CD4-positive, alpha-beta T cell (primary cell): Measurements from ENCODE around the gene REG3A. TPM values are rescaled to one million over a fixed set of nuclear protein-coding genes. Genes with fewer than 3 reads are reported as not detected.

Experiments
- ATAC-seq: fragments of 200-7000 bp; cut with Tn5 transposase; one replicate; pipeline ENCODE4 v1.10.0; 2022; ENCODE audit warnings: mild to moderate bottlenecking; ENCODE audit not compliant: poor library complexity
- CTCF ChIA-PET: fragments of 350-600 bp; sonication (Branson Sonifier 250); formaldehyde crosslinking; loops from one replicate; lab custom pipeline; 2021; ENCODE audit warnings: antibody characterized with exemption, inconsistent platforms; lab: Charles Lee
- POLR2A ChIA-PET: fragments of 350-600 bp; sonication (Branson Sonifier 250); formaldehyde crosslinking; loops from one replicate; lab custom pipeline; 2021; ENCODE audit warnings: antibody characterized with exemption, inconsistent platforms; lab: Charles Lee
- DNase-seq, 14 experiments: peaks; one replicate each; pipeline ENCODE4 v3.0.0-alpha.2; 2013 to 2020; ENCODE audit warnings: mixed read lengths in 2 of 14
- H3K27ac ChIP-seq, 2 donors: one replicate each; pipeline versions ENCODE4 v1.5.1 to v1.7.0; 2013; ENCODE audit warnings: low read length in 2 of 2, low read depth in 1 of 2, mild to moderate bottlenecking in 1 of 2
- H3K27me3 ChIP-seq, 2 experiments: 1 replicate in 1 of 2; 2 replicates in 1 of 2; pipeline versions ENCODE4 v1.6.1 to v1.7.0; 2013; ENCODE audit warnings: low read length in 2 of 2, control low read depth in 1 of 2, mild to moderate bottlenecking in 1 of 2, moderate library complexity in 1 of 2; ENCODE audit not compliant: insufficient read depth in 2 of 2, control insufficient read depth in 1 of 2
- H3K36me3 ChIP-seq: one replicate; pipeline ENCODE4 v1.6.1; 2013; ENCODE audit warnings: low read length, control low read depth; ENCODE audit not compliant: insufficient read depth
- H3K4me1 ChIP-seq: one replicate; pipeline ENCODE4 v1.6.1; 2013; ENCODE audit warnings: low read length, control low read depth; ENCODE audit not compliant: insufficient read depth
- H3K4me3 ChIP-seq: one replicate; pipeline ENCODE4 v1.5.1; 2013; ENCODE audit warnings: mild to moderate bottlenecking, low read length, moderate library complexity
- H3K9me3 ChIP-seq, 2 experiments: 1 replicate in 1 of 2; 2 replicates in 1 of 2; pipeline versions ENCODE4 v1.6.1 to v1.7.0; 2013; ENCODE audit warnings: low read length in 2 of 2, mild to moderate bottlenecking in 2 of 2, control low read depth in 1 of 2, moderate library complexity in 1 of 2; ENCODE audit not compliant: control insufficient read depth in 1 of 2, insufficient read depth in 1 of 2
- H3K27ac Mint-ChIP-seq: one replicate; pipeline ENCODE4 v1.8.0; 2020; ENCODE audit warnings: mixed read lengths
- H3K27me3 Mint-ChIP-seq: one replicate; pipeline ENCODE4 v1.8.0; 2021; ENCODE audit warnings: mixed read lengths
- H3K36me3 Mint-ChIP-seq: one replicate; pipeline ENCODE4 v1.8.0; 2021; ENCODE audit warnings: low read depth, mixed read lengths
- H3K4me1 Mint-ChIP-seq: one replicate; pipeline ENCODE4 v1.8.0; 2021; ENCODE audit warnings: low read depth, mixed read lengths
- H3K4me3 Mint-ChIP-seq: one replicate; pipeline ENCODE4 v1.8.0; 2020; ENCODE audit warnings: mild to moderate bottlenecking, mixed read lengths
- H3K9me3 Mint-ChIP-seq: one replicate; pipeline ENCODE4 v1.8.0; 2020; ENCODE audit warnings: mixed read lengths
- CTCF ChIP-seq: fragments of 200-600 bp; IDR thresholded peaks from one replicate; pipeline ENCODE4 v1.8.0; 2022; ENCODE audit warnings: antibody characterized with exemption, mild to moderate bottlenecking
- intact Hi-C, 2 experiments: fragments of 100-400 bp; cut with DNase I in 1 of 2; cut with micrococcal nuclease in 1 of 2; formaldehyde crosslinking; loops; one replicate each; pipeline versions ENCODE4 v1.15.1 to v1.9.0; 2023 to 2025; cut with DNase I, micrococcal nuclease
- total RNA-seq, 174 experiments: library from RNA in 2 of 174; stranded (reverse) in 2 of 174; gene quantifications; one replicate each; pipeline ENCODE4 v1.2.3 and lab custom pipeline; 2021 to 2026

Gene REG3A
- total RNA-seq, 2 experiments from 2014 or later = not detected

GRCh38 chr2:79124907-79125720, 34.4 kb downstream of the REG3A start:
- Histone ChIP-seq H3K27me3 (no peaks in the 10 kb centered on the region), H3K9me3 (no peaks in the 10 kb centered on the region), H3K4me1 (no peaks in the 10 kb centered on the region), H3K36me3 (no peaks in the 10 kb centered on the region), H3K4me3 (no peak overlapping the region), H3K27ac (no peak overlapping the region)
- Mint-ChIP-seq H3K4me3 (no peak overlapping the region), H3K36me3 (no peaks in the 10 kb centered on the region), H3K27me3 (no peaks in the 10 kb centered on the region), H3K4me1 (no peaks in the 10 kb centered on the region), H3K27ac (no peak overlapping the region), H3K9me3 (no peaks in the 10 kb centered on the region)
- ChIA-PET POLR2A (no interaction called here), CTCF (no interaction called here)
- no peak for TF ChIP-seq CTCF
- no peak for ATAC-seq
- no peak for DNase-seq
- intact Hi-C loops = no loop called here

GRCh38 chr2:79122676-79123075, 36.9 kb downstream of the REG3A start:
- no peak overlapping the region for H3K27ac ChIP-seq
- no peaks in the 10 kb centered on the region for H3K9me3 ChIP-seq
- no peaks in the 10 kb centered on the region for H3K27me3 ChIP-seq
- H3K27me3 Mint-ChIP-seq = no peaks in the 10 kb centered on the region
- H3K4me3 Mint-ChIP-seq = no peak overlapping the region
- no peak for DNase-seq
- ChIA-PET POLR2A (no interaction called here), CTCF (no interaction called here)
- no peak overlapping the region for H3K4me3 ChIP-seq
- peaks cover 4% of the 10 kb centered on the region for H3K9me3 Mint-ChIP-seq
- no peak for ATAC-seq
- no peaks in the 10 kb centered on the region for H3K36me3 Mint-ChIP-seq
- TF ChIP-seq CTCF = no peak
- no peak overlapping the region for H3K27ac Mint-ChIP-seq
- H3K4me1 ChIP-seq = no peaks in the 10 kb centered on the region
- H3K36me3 ChIP-seq = no peaks in the 10 kb centered on the region
- intact Hi-C loops = no loop called here
- no peaks in the 10 kb centered on the region for H3K4me1 Mint-ChIP-seq

- H3K4me3 ChIP-seq = no peak within 1 kb of the TSS
- CTCF ChIA-PET = no interaction called here
- Mint-ChIP-seq H3K4me3 (no peak within 1 kb of the TSS), H3K4me1 (no peaks in the 10 kb centered on the region), H3K9me3 (peaks cover 4% of the 10 kb centered on the region), H3K27ac (no peak within 1 kb of the TSS), H3K27me3 (no peaks in the 10 kb centered on the region), H3K36me3 (no peaks in the 10 kb centered on the region)
- H3K36me3 ChIP-seq = no peaks in the 10 kb centered on the region
- no peak for ATAC-seq
- POLR2A ChIA-PET = no interaction called here
- DNase-seq = no peak
- H3K4me1 ChIP-seq = no peaks in the 10 kb centered on the region
- intact Hi-C loops = no loop called here
- no peak for TF ChIP-seq CTCF
- no peak within 1 kb of the TSS for H3K27ac ChIP-seq
- no peaks in the 10 kb centered on the region for H3K9me3 ChIP-seq
- H3K27me3 ChIP-seq = no peaks in the 10 kb centered on the region
Measured at GRCh38 chr2:79120194-79120713, 39.3 kb downstream of the REG3A start, which contains the start of gene REG1A. Gene REG1A (plus strand): TSS chr2:79120488. CDS start chr2:79120862, 374 bp downstream.
